Measurements from ENCODE around the gene FOXL1.

Gene FOXL1

GRCh38 chr16:86572041-86572521 is 6.3 kb upstream of the FOXL1 start:
- Histone ChIP-seq H3K4me1 (ENCODE audit: control insufficient read depth, insufficient read depth, low read length) (peaks cover 53% of the 10 kb centered on the region), H3K4me3 (ENCODE audit: low read length) (peak overlapping the region; percentile 90), H3K9ac (ENCODE audit: low read depth, low read length) (peak overlapping the region; percentile 98), H3K36me3 (ENCODE audit: insufficient read depth, low read length) (peaks cover 70% of the 10 kb centered on the region), H3K27me3 (ENCODE audit: control insufficient read depth, insufficient read depth, low read length) (no peaks in the 10 kb centered on the region), H3K9me3 (replicated peaks; ENCODE audit: low read length) (no peaks in the 10 kb centered on the region), H3K4me2 (ENCODE audit: low read length) (peak overlapping the region; percentile 90)

- H3K4me3 ChIP-seq (ENCODE audit: low read length), result peak overlapping the region; percentile 90
- H3K4me1 ChIP-seq (ENCODE audit: control insufficient read depth, insufficient read depth, low read length), result peaks cover 59% of the 10 kb centered on the region
- H3K27me3 ChIP-seq (ENCODE audit: control insufficient read depth, insufficient read depth, low read length), result no peaks in the 10 kb centered on the region
- peaks cover 70% of the 10 kb centered on the region for H3K36me3 ChIP-seq (ENCODE audit: insufficient read depth, low read length)
- peak overlapping the region; percentile 90 for H3K4me2 ChIP-seq (ENCODE audit: low read length)
- H3K9me3 ChIP-seq (replicated peaks; ENCODE audit: low read length), result no peaks in the 10 kb centered on the region
- peak overlapping the region; percentile 98 for H3K9ac ChIP-seq (ENCODE audit: low read depth, low read length)
Observed at GRCh38 chr16:86572606-86573005, 5.7 kb upstream of the FOXL1 start.

- H3K27me3 ChIP-seq (ENCODE audit: control insufficient read depth, insufficient read depth, low read length), result no peaks in the 10 kb centered on the region
- H3K4me1 ChIP-seq (ENCODE audit: control insufficient read depth, insufficient read depth, low read length), result peaks cover 65% of the 10 kb centered on the region
- H3K4me3 ChIP-seq (ENCODE audit: low read length), result peak overlapping the region; percentile 90
- H3K9me3 ChIP-seq (replicated peaks; ENCODE audit: low read length), result no peaks in the 10 kb centered on the region
- peak overlapping the region; percentile 90 for H3K4me2 ChIP-seq (ENCODE audit: low read length)
- peak overlapping the region; percentile 98 for H3K9ac ChIP-seq (ENCODE audit: low read depth, low read length)
- H3K36me3 ChIP-seq (ENCODE audit: insufficient read depth, low read length), result peaks cover 70% of the 10 kb centered on the region
Observed at GRCh38 chr16:86573215-86573614, 5.1 kb upstream of the FOXL1 start.

GRCh38 chr16:86573646-86574508 is 4.5 kb upstream of the FOXL1 start:
- H3K36me3 ChIP-seq (ENCODE audit: insufficient read depth, low read length), result peaks cover 65% of the 10 kb centered on the region
- H3K9me3 ChIP-seq (replicated peaks; ENCODE audit: low read length), result no peaks in the 10 kb centered on the region
- peak overlapping the region; percentile 98 for H3K9ac ChIP-seq (ENCODE audit: low read depth, low read length)
- H3K27me3 ChIP-seq (ENCODE audit: control insufficient read depth, insufficient read depth, low read length), result no peaks in the 10 kb centered on the region
- peak overlapping the region; percentile 90 for H3K4me3 ChIP-seq (ENCODE audit: low read length)
- peak overlapping the region; percentile 90 for H3K4me2 ChIP-seq (ENCODE audit: low read length)
- peaks cover 71% of the 10 kb centered on the region for H3K4me1 ChIP-seq (ENCODE audit: control insufficient read depth, insufficient read depth, low read length)

- Histone ChIP-seq H3K27me3 (ENCODE audit: control insufficient read depth, insufficient read depth, low read length) (no peaks in the 10 kb centered on the region), H3K9me3 (replicated peaks; ENCODE audit: low read length) (no peaks in the 10 kb centered on the region), H3K4me2 (ENCODE audit: low read length) (peak overlapping the region; percentile 90), H3K36me3 (ENCODE audit: insufficient read depth, low read length) (peaks cover 57% of the 10 kb centered on the region), H3K9ac (ENCODE audit: low read depth, low read length) (peak overlapping the region; percentile 98), H3K4me3 (ENCODE audit: low read length) (no peak overlapping the region), H3K4me1 (ENCODE audit: control insufficient read depth, insufficient read depth, low read length) (peaks cover 78% of the 10 kb centered on the region)
Observed at GRCh38 chr16:86574646-86575045, 3.7 kb upstream of the FOXL1 start.

- peaks cover 56% of the 10 kb centered on the region for H3K36me3 ChIP-seq (ENCODE audit: insufficient read depth, low read length)
- H3K27me3 ChIP-seq (ENCODE audit: control insufficient read depth, insufficient read depth, low read length), result no peaks in the 10 kb centered on the region
- peak overlapping the region; percentile 79 for H3K4me3 ChIP-seq (ENCODE audit: low read length)
- no peaks in the 10 kb centered on the region for H3K9me3 ChIP-seq (replicated peaks; ENCODE audit: low read length)
- peak overlapping the region; percentile 98 for H3K9ac ChIP-seq (ENCODE audit: low read depth, low read length)
- peak overlapping the region; percentile 90 for H3K4me2 ChIP-seq (ENCODE audit: low read length)
- peaks cover 84% of the 10 kb centered on the region for H3K4me1 ChIP-seq (ENCODE audit: control insufficient read depth, insufficient read depth, low read length)
Observed at GRCh38 chr16:86575095-86575685, 3.2 kb upstream of the FOXL1 start.

GRCh38 chr16:86575754-86576557 is 2.4 kb upstream of the FOXL1 start:
- Histone ChIP-seq H3K36me3 (ENCODE audit: insufficient read depth, low read length) (peaks cover 49% of the 10 kb centered on the region), H3K9me3 (replicated peaks; ENCODE audit: low read length) (no peaks in the 10 kb centered on the region), H3K4me3 (ENCODE audit: low read length) (peak overlapping the region; percentile 79), H3K4me2 (ENCODE audit: low read length) (peak overlapping the region; percentile 90), H3K9ac (ENCODE audit: low read depth, low read length) (peak overlapping the region; percentile 98), H3K4me1 (ENCODE audit: control insufficient read depth, insufficient read depth, low read length) (peaks cover 92% of the 10 kb centered on the region), H3K27me3 (ENCODE audit: control insufficient read depth, insufficient read depth, low read length) (no peaks in the 10 kb centered on the region)

GRCh38 chr16:86576591-86577313 is 1.6 kb upstream of the FOXL1 start:
- H3K36me3 ChIP-seq (ENCODE audit: insufficient read depth, low read length), result peaks cover 41% of the 10 kb centered on the region
- peak overlapping the region; percentile 79 for H3K4me3 ChIP-seq (ENCODE audit: low read length)
- H3K27me3 ChIP-seq (ENCODE audit: control insufficient read depth, insufficient read depth, low read length), result no peaks in the 10 kb centered on the region
- H3K9ac ChIP-seq (ENCODE audit: low read depth, low read length), result peak overlapping the region; percentile 98
- H3K4me1 ChIP-seq (ENCODE audit: control insufficient read depth, insufficient read depth, low read length), result peaks cover 93% of the 10 kb centered on the region
- no peaks in the 10 kb centered on the region for H3K9me3 ChIP-seq (replicated peaks; ENCODE audit: low read length)
- peak overlapping the region; percentile 90 for H3K4me2 ChIP-seq (ENCODE audit: low read length)

GRCh38 chr16:86577314-86577971 is 906 bp upstream of the FOXL1 start:
- H3K9me3 ChIP-seq (replicated peaks; ENCODE audit: low read length), result no peaks in the 10 kb centered on the region
- H3K27me3 ChIP-seq (ENCODE audit: control insufficient read depth, insufficient read depth, low read length), result no peaks in the 10 kb centered on the region
- peaks cover 92% of the 10 kb centered on the region for H3K4me1 ChIP-seq (ENCODE audit: control insufficient read depth, insufficient read depth, low read length)
- H3K4me2 ChIP-seq (ENCODE audit: low read length), result peak overlapping the region; percentile 90
- H3K36me3 ChIP-seq (ENCODE audit: insufficient read depth, low read length), result peaks cover 34% of the 10 kb centered on the region
- peak overlapping the region; percentile 79 for H3K4me3 ChIP-seq (ENCODE audit: low read length)
- H3K9ac ChIP-seq (ENCODE audit: low read depth, low read length), result peak overlapping the region; percentile 98

GRCh38 chr16:86578611-86579267 is 390 bp downstream of the FOXL1 start:
- H3K4me2 ChIP-seq (ENCODE audit: low read length), result peak overlapping the region; percentile 90
- no peaks in the 10 kb centered on the region for H3K27me3 ChIP-seq (ENCODE audit: control insufficient read depth, insufficient read depth, low read length)
- peak overlapping the region; percentile 98 for H3K9ac ChIP-seq (ENCODE audit: low read depth, low read length)
- H3K9me3 ChIP-seq (replicated peaks; ENCODE audit: low read length), result no peaks in the 10 kb centered on the region
- H3K36me3 ChIP-seq (ENCODE audit: insufficient read depth, low read length), result peaks cover 22% of the 10 kb centered on the region
- H3K4me3 ChIP-seq (ENCODE audit: low read length), result peak overlapping the region; percentile 79
- peaks cover 89% of the 10 kb centered on the region for H3K4me1 ChIP-seq (ENCODE audit: control insufficient read depth, insufficient read depth, low read length)

All from skeletal muscle satellite cell (primary cell).